Stimulated activated CD4-positive, alpha-beta T cell treated with anti-CD3 and anti-CD28 coated beads, TNF-alpha, amount 100 ng/mL, for 48 hours (primary cell): ENCODE results near the gene PRTG.
"Not testable (repeated sequence)": the region's sequence is repeated elsewhere in the genome, so short reads cannot be mapped to it uniquely, and the experiment has no call there.

Experiments used
- DNase-seq, 3 donors: peaks; one replicate each; pipeline ENCODE4 v3.0.0-alpha.2; 2020; ENCODE audit warnings: low read depth in 3 of 3

PRTG gene

GRCh38 chr15:55700876-55701275 is 42.1 kb downstream of the PRTG start:
- no peak for DNase-seq

DNA sequence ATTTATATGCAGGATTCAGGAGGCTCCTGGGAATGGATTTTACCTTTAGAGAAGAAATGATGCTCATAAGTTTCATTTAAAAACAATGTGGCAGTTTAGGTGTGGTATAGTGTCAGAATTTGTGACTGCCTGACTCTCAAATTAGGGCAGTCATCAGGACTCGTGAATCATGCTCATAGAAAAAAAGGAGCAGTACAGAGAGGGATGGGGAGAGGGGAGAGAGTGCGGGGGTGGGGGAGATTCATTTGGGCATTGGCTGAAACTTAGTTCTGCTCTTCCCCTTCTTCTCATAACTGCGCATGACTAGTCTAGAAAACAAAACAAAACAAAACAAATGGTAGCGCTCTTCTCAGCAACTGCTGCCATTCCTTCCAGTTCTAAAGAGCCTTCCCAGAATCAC is 44.3 kb downstream of the PRTG start:
- no peak for DNase-seq

- no peak for DNase-seq
These were observed 46.7 kb downstream of the PRTG start for GRCh38 chr15:55696221-55696620.

DNA sequence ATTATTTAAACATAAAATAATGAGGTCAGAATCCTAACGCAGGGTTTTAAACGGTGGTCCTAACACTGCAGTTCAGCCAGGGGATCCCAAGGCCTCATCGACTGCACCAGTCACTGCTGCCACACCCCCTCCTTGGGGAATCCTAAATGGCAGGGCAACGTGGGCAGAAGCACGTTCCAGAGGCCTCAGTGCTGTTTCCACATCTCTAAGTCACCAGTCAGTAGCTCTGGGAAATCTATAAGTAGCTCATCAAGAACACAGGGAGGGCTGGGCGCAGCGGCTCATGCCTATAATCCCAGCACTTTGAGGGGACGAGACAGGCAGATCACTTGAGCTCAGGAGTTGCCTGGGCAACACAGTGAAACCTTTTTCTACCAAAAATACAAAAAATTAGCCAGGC is 47.5 kb downstream of the PRTG start:
- no peak for DNase-seq

DNA sequence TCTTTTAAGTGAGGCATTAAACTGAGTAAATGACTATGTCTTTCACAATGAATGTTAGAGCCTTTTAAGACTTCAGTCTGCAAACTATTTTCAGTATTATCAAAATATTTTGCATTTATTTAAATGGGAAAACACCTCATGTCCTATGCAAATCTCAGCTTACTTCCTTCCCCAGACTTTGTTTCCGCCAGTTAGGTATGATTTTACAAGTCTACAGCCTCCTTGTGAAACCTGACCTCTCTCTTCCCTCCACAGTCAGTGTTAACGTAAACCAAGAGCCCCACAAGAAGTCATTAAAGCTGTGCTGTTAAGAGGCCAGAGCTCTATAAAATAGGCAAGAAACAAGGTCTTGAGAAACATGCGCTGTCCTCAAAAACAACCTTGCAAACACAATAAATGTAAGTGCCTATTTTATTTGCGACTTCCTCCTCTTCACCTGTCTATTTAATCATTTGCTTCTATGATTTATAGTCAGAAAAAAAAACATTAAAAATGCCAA is 48.3 kb downstream of the PRTG start:
- no peak for DNase-seq

DNA sequence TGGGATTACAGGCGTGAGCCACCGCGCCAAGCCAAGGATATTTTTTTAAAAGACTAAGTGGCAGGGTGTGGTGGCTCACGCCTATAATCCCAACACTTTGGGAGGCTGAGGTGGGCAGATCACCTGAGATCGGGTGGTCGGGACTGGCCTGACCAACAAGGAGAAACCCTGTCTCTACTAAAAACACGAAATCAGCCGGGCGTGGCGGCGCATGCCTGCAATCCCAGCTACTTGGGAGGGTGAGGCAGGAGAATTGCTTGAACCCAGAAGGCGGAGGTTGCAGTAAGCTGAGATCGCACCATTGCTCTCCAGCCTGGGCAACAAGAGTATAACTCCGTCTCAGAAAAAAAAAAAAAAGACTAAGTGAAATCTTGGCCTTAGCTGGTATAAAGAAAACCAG is 49.8 kb downstream of the PRTG start:
- not testable (repeated sequence) for DNase-seq

- no peak for DNase-seq
These were observed 55.2 kb downstream of the PRTG start for GRCh38 chr15:55687792-55688191.

DNA sequence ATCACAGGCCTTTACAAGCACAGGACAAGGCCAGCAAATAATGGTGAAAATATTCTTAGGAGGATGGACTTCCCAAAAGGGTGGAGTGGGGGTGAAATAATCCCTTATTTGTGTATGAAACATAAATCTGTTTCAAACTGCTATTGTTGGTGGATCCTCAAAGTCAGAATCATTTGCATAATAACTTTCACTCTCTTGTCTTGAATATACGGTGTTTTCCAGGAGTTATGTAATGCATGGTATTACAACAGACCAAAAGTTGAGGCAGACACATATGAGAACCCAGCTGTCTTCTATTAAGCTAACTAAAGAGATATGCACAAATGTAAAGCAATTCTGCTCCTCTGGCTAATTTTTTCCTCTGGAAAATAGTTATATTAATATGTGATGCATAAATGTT is 57.7 kb downstream of the PRTG start:
- DNase-seq: no peak

DNA sequence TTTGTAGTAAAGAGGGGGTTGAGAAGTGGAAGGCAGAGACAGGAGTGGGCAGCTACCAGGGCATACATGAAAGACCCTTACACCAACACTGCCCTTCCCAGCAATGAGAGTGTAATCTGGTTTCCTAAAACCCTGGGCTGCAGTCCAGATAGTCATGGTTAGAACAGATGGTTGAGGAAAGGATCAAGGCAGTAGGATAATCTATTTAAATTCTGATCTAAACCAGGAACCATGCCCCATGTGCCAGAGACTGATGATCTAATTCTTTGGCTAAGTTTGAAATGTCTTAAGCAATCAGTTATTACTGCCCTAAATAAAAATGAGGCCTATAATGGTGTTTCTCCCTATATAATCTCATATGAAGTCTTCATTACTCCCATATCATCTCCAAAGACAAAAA is 59.6 kb downstream of the PRTG start:
- DNase-seq: no peak

GRCh38 chr15:55681631-55682030 is 61.3 kb downstream of the PRTG start:
- DNase-seq: no peak

DNA sequence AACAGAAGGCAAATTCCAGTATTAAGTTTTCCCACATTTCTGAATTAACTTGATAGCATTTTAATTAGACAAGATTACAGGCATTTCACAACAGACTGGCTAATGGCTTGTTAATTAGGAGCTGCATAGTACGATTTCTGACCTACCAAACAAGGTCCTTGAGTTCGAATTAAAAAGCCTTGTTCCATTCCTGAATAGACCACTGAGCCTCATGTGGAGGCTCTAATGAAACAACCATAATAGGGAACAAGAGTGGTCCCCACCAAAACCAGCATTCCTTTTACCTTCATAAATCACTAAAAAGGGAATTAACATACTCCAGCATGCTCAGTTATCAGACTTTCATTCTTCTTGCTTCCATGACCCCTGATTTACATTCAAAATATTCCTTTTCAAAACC is 66.4 kb downstream of the PRTG start:
- DNase-seq: no peak

DNA sequence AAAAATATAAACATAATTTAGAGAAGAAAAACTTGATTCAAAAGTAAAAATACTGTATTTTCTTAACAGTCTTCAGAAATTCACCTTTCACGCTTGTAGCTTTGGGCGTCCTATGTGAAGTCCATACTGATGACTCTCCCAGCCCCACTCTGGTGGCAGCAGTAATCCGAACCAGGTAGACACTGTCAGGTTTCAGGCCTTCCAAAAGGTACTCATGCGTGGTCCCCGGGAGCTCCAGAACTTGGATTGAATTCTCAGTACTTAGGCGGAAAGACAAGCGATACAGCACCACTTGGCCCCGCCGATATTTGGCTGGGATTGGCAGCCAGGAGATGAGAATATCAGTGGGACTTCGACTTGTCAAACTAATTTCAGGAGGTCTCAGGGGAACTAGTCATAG is 69.7 kb downstream of the PRTG start:
- DNase-seq: no peak

DNA sequence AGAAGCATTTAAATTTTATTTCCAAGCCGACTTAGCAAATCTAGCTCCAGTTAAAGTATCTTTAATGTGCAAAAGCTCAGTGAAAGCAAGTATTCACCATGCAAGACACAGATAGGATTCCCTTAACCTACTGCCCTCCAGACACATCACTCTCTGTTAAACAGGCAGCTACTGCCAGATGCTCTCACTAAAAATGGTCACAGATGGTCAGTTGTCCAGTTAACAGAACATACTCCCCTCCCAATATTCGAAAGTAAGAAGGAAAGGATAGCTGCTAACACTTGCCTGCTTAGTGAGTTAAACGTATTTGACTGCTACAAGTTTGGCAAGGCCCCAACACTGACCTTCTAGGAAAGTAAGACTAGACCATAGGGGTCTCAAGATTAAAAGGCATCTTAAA is 73.7 kb downstream of the PRTG start:
- DNase-seq: no peak

DNA sequence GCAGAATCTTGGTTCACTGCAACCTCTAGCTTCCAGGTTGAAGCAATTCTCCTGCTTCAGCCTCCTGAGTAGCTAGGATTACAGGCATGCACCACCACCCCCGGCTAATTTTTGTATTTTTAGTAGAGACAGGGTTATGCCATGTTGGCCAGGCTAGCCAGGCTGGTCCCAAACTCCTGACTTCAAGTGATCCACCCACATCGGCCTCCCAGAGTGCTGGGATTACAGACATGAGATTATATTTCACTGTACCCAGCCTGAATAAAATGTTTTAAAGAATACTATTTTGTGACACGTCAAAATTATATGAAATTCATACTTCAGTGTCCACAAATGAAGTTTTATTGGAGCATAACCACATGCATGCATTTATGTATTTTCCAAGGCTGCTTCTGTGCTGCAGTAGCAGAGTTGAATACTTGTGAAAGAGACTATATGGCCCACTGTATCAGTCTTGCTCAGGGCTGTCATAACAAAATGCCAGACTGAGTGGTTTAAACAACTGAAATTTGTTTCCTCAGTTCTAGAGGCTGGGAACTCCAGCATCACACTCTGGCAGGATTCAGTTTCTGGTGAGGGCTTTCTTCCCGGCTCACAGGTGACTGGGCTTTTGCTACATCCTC is 77.2 kb downstream of the PRTG start:
- DNase-seq: no peak

DNA sequence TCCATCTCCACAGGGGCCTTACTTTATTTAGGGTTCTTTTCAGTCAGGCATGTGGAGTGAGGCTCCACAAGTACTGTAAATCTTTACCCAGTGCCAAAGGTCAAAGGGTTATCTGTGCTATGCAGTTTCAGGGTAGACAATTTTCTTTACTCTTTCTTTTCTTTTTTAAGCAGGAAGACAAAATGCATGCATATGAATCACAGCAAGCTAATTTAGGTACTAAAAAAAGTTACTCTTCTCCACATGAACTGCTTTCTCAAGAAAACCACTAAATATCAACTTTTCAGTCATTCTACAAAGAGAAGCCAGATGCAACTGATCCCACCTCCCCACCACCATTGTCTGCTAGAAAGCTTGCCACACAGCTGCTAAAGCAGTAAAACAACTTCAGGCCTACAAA is 81.5 kb downstream of the PRTG start:
- DNase-seq: no peak

DNA sequence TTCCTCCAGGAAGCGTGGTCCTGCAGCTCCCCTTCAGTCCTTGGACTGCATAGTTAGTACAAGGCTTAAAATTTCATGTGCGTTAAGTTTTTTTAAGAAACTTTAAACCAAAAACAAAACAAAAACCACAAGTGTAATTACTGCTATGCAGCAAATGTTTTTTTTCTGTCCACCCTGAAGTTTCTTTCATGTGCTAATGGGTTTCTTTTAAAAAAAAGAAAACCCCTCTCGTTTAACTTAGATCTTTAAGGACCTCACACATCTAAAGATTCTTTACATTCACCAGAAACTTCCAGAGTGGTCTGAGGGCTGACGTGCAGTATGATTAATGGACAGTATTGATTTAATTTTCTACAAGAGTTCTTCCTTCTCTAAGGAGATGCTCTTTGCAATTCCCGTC is 82.8 kb downstream of the PRTG start:
- DNase-seq: no peak

DNA sequence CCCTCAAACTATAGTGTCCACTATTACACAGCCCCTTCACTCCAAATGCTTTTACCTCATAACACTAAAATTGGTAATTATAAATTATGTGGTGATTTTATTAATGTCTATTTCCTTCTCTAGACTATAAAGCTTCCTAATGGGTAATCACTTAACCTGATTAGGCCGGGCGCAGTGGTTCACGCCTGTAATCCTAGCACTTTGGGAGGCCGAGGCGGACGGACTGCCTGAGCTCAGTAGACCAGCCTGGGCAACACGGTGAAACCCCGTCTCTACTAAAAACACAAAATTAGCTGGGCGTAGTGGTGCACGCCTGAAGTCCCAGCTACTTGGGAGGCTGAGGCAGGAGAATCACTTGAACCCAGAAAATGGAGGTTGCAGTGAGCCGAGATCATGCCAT is 83.5 kb downstream of the PRTG start:
- DNase-seq: no peak

DNA sequence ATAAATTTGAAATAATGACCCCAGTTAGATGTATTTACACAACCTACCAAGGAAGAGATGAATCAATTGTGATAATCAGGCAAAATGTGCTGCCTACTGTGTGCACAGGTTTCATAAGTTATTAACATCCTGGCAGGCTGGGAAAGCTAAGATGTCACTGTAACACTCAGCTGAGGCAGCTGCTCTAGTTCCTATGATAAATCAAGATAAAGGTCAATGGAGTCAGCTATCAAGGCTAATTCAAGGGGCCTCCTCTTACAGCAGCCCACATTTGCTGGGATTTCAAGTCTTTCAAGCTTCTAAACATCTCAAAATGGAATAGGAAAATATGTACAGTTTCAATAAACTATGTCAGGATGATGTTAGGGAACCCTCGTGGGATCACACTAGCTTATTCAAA is 84.1 kb downstream of the PRTG start:
- DNase-seq: no peak

- DNase-seq: no peak
These were observed 88.4 kb downstream of the PRTG start for GRCh38 chr15:55654561-55655031.

- DNase-seq: no peak
These were observed 90.0 kb downstream of the PRTG start for GRCh38 chr15:55652909-55653495.

- no peak for DNase-seq
These were observed 90.6 kb downstream of the PRTG start for GRCh38 chr15:55652359-55652758.

DNA sequence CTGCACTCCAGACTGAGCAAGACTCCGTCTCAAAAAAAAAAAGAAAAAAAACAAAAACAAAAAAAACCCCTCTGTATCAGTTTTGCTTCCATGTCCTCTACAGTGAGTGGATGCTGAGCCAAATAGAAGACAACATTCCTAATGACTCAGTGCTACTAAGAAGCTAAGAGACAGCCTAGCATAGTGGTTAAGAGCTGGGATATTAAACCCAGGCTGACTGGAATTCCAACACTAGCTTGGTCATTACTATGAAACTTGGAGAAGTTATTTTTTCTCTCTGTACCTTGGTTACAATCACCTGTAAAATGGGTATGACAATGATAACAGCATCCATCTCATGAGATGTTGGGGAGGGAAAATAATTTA is 93.9 kb downstream of the PRTG start:
- no peak for DNase-seq

DNA sequence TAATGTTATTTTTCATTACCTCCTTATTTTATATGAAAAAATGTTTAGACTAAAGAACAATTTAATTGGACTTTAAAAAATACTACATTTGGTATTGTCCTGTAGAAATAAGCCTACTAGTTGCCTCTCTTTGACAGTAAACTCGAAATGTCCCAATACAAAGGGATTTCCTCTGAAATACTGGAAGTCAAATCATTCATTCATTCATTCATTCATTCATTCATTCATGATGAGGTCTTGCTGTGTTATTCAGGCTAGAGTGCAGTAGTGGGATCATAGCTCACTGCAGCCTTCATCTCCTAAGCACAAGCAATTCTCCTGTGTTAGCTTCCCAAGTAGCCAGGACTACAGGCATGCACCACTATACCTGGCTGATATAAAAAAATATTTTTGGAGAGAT is 104.2 kb downstream of the PRTG start:
- no peak for DNase-seq

DNA sequence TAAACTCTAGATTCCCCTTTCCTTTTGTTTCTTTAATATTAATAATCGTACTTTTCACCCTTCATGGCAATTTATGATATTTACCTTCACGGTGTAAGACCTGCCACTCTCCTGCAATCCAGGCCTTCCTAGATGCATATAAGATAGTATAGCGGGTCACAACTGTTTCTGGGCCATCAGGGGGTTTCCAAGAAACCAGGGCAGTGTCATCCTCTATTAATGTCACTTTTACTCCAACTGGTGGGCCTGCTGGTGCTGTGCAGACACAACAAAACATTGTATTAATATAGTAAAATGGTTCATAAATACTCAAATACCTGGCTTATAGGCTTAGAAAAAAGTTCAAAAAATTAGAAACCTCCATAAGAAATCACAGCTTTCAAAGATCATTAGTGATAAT is 105.9 kb downstream of the PRTG start:
- DNase-seq: no peak
